SK-N-SH treated with all-trans-retinoic acid at 6 μM for 48 hours (cell line): ENCODE results near the gene DCP2.
A peak's percentile ranks its signal among the peaks of the same experiment; 100 is the strongest.

Experiments used
- ATAC-seq: fragments of 200-7000 bp; cut with Tn5 transposase; 3 replicates; pipeline ENCODE4 v1.9.1; 2020; ENCODE audit warnings: mild to moderate bottlenecking, moderate library complexity
- ARNTL ChIP-seq: fragments of 450-650 bp; formaldehyde crosslinking; IDR thresholded peaks from 2 replicates; pipeline ENCODE4 v1.5.0; 2020; ENCODE audit warnings: low read depth, mild to moderate bottlenecking, moderate library complexity, borderline replicate concordance
- BACH2 ChIP-seq: fragments of 250-450 bp; sonication (Bioruptor Pico); IDR thresholded peaks from 2 replicates; pipeline ENCODE4 v1.9.0; 2021; ENCODE audit warnings: mild to moderate bottlenecking, borderline replicate concordance
- CSRNP3 ChIP-seq: fragments of 250-450 bp; sonication (Bioruptor Pico); IDR thresholded peaks from 2 replicates; pipeline ENCODE4 v1.5.1; 2021; ENCODE audit warnings: mild to moderate bottlenecking, moderate library complexity
- GLIS3 ChIP-seq: fragments of 250-450 bp; sonication (Bioruptor Pico); IDR thresholded peaks from 2 replicates; pipeline ENCODE4 v1.5.0; 2020; ENCODE audit warnings: mild to moderate bottlenecking, moderate library complexity
- ISL1 ChIP-seq: fragments of 250-450 bp; sonication (Bioruptor Pico); IDR thresholded peaks from 2 replicates; pipeline ENCODE4 v2.1.2; 2022; ENCODE audit warnings: mild to moderate bottlenecking, moderate library complexity
- OSR1 ChIP-seq: fragments of 250-450 bp; sonication (Bioruptor Pico); IDR thresholded peaks from 2 replicates; pipeline ENCODE4 v1.8.0; 2022; ENCODE audit warnings: moderate library complexity, mild to moderate bottlenecking, inconsistent platforms
- PATZ1 ChIP-seq: fragments of 250-450 bp; sonication (Bioruptor Pico); IDR thresholded peaks from 2 replicates; pipeline ENCODE4 v1.8.0; 2020; ENCODE audit warnings: mild to moderate bottlenecking, moderate library complexity, borderline replicate concordance
- PPARA ChIP-seq: fragments of 250-450 bp; sonication (Bioruptor Pico); IDR thresholded peaks from 2 replicates; pipeline ENCODE4 v1.5.0; 2020; ENCODE audit warnings: mild to moderate bottlenecking, borderline replicate concordance
- RARB ChIP-seq: fragments of 250-450 bp; sonication (Bioruptor Pico); IDR thresholded peaks from 2 replicates; pipeline ENCODE4 v1.8.0; 2021; ENCODE audit warnings: mild to moderate bottlenecking, moderate library complexity
- SNAI2 ChIP-seq: fragments of 250-450 bp; sonication (Bioruptor Pico); IDR thresholded peaks from 2 replicates; pipeline ENCODE4 v1.5.0; 2020; ENCODE audit warnings: mild to moderate bottlenecking, moderate library complexity
- TCF4 ChIP-seq: fragments of 250-450 bp; sonication (Bioruptor Pico); IDR thresholded peaks from 2 replicates; pipeline ENCODE4 v1.8.0; 2021; ENCODE audit warnings: mild to moderate bottlenecking, moderate library complexity, borderline replicate concordance
- TOX ChIP-seq: fragments of 250-450 bp; sonication (Bioruptor Pico); IDR thresholded peaks from 2 replicates; pipeline ENCODE4 v1.8.0; 2021; ENCODE audit warnings: mild to moderate bottlenecking, moderate library complexity, borderline replicate concordance
- ZC3H10 ChIP-seq: fragments of 250-450 bp; sonication (Bioruptor Pico); IDR thresholded peaks from 2 replicates; pipeline ENCODE4 v1.5.1; 2021; ENCODE audit warnings: mild to moderate bottlenecking, moderate library complexity
- ZFP3 ChIP-seq: fragments of 250-450 bp; sonication (Bioruptor Pico); IDR thresholded peaks from 2 replicates; pipeline ENCODE4 v1.5.0; 2020; ENCODE audit warnings: mild to moderate bottlenecking, moderate library complexity
- ZFP30 ChIP-seq: fragments of 450-650 bp; formaldehyde crosslinking; IDR thresholded peaks from 2 replicates; pipeline ENCODE4 v1.5.0; 2022; ENCODE audit warnings: mild to moderate bottlenecking, moderate library complexity
- ZNF565 ChIP-seq: fragments of 450-650 bp; formaldehyde crosslinking; conservative IDR thresholded peaks from 2 replicates; pipeline ENCODE4 v1.5.0; 2020; ENCODE audit warnings: low read depth, mild to moderate bottlenecking, moderate library complexity
- ZNF70 ChIP-seq: fragments of 450-650 bp; formaldehyde crosslinking; IDR thresholded peaks from 2 replicates; pipeline ENCODE4 v1.5.0; 2020; ENCODE audit warnings: mild to moderate bottlenecking, moderate library complexity
- ZNF8 ChIP-seq: fragments of 450-650 bp; formaldehyde crosslinking; IDR thresholded peaks from 2 replicates; pipeline ENCODE4 v1.5.0; 2020; ENCODE audit warnings: mild to moderate bottlenecking, moderate library complexity

The DCP2 gene

GRCh38 chr5:112951124-112951702, 25.4 kb upstream of the DCP2 start:
- TF ChIP-seq CSRNP3 (CRISPR knock-in tag): no peak
- TF ChIP-seq RARB (CRISPR knock-in tag): no peak
- TF ChIP-seq PATZ1 (CRISPR knock-in tag): no peak
- TF ChIP-seq ZNF70 (CRISPR knock-in tag): no peak
- TF ChIP-seq, all 23 proteins: peak for 0
- ATAC-seq: no peak

- TF ChIP-seq ZC3H10 (CRISPR knock-in tag) (no peak), TOX (CRISPR knock-in tag) (no peak), SNAI2 (CRISPR knock-in tag) (no peak), ZFP30 (CRISPR knock-in tag) (no peak), RARB (CRISPR knock-in tag) (no peak)
- ATAC-seq: no peak
These were observed 20.0 kb upstream of the DCP2 start for GRCh38 chr5:112956606-112957005.

- no peak for ATAC-seq
- no peak for TF ChIP-seq PPARA
- no peak for TF ChIP-seq BACH2
- no peak for TF ChIP-seq TOX (CRISPR knock-in tag)
- no peak for TF ChIP-seq ZNF565 (CRISPR knock-in tag)
- TF ChIP-seq ZFP30 (CRISPR knock-in tag): no peak
- no peak for TF ChIP-seq SNAI2 (CRISPR knock-in tag)
- no peak for TF ChIP-seq TCF4 (CRISPR knock-in tag)
These were observed 19.4 kb upstream of the DCP2 start for GRCh38 chr5:112957036-112957808.

GRCh38 chr5:112958093-112959088, 18.2 kb upstream of the DCP2 start:
- ATAC-seq: peak; percentile 88
- TF ChIP-seq ZFP3 (CRISPR knock-in tag): no peak
- peak; percentile 67 for TF ChIP-seq ISL1 (CRISPR knock-in tag)
- 0 out of 2 replicates have a peak, but pooled peaks have one; percentile 18 for TF ChIP-seq ZC3H10 (CRISPR knock-in tag)

- TF ChIP-seq ISL1 (CRISPR knock-in tag): peak; percentile 64
- TF ChIP-seq OSR1: 0 out of 2 replicates have a peak, but pooled peaks have one; percentile 57
- 0 out of 2 replicates have a peak, but pooled peaks have one; percentile 24 for TF ChIP-seq RARB (CRISPR knock-in tag)
- TF ChIP-seq PATZ1 (CRISPR knock-in tag): 0 out of 2 replicates have a peak, but pooled peaks have one; percentile 58
- TF ChIP-seq TOX (CRISPR knock-in tag): peak; percentile 77; the same call in 1 of the 2 replicates
- TF ChIP-seq, all 23 proteins: peak for 5; not testable (repeated sequence) for 18
- peak; percentile 72 for ATAC-seq
These were observed 16.7 kb upstream of the DCP2 start for GRCh38 chr5:112959872-112960271.

- ATAC-seq: peak; percentile 18
- no peak for TF ChIP-seq ZFP30 (CRISPR knock-in tag)
- TF ChIP-seq ZNF565 (CRISPR knock-in tag): no peak
- no peak for TF ChIP-seq ZNF8 (CRISPR knock-in tag)
- TF ChIP-seq CSRNP3 (CRISPR knock-in tag): no peak
- no peak for TF ChIP-seq OSR1
- no peak for TF ChIP-seq ISL1 (CRISPR knock-in tag)
- TF ChIP-seq ARNTL (CRISPR knock-in tag): no peak
- no peak for TF ChIP-seq TOX (CRISPR knock-in tag)
- TF ChIP-seq GLIS3: no peak
- TF ChIP-seq PPARA: no peak
- TF ChIP-seq TCF4 (CRISPR knock-in tag): no peak
- no peak for TF ChIP-seq ZC3H10 (CRISPR knock-in tag)
- TF ChIP-seq PATZ1 (CRISPR knock-in tag): no peak
These were observed 16.3 kb upstream of the DCP2 start for GRCh38 chr5:112960315-112960714.
